GM21528 (cell line): ENCODE results near the gene MUC16.

Source experiments
- ATAC-seq: cut with Tn5 transposase; IDR thresholded peaks from one replicate; pipeline ENCODE4 v1.9.1; 2021; ENCODE audit warnings: mild to moderate bottlenecking, moderate library complexity; ENCODE audit not compliant: unreplicated experiment, low FRiP score

Gene MUC16

GRCh38 chr19:9010693-9011092 is 484 bp upstream of the MUC16 start:
- ATAC-seq, result no peak

GRCh38 chr19:9009431-9009830 is 778 bp downstream of the MUC16 start:
- ATAC-seq, result no peak

GRCh38 chr19:9008667-9009066 is 1.5 kb downstream of the MUC16 start:
- no peak for ATAC-seq

GRCh38 chr19:9000933-9001332 is 9.3 kb downstream of the MUC16 start:
- ATAC-seq, result no peak

DNA sequence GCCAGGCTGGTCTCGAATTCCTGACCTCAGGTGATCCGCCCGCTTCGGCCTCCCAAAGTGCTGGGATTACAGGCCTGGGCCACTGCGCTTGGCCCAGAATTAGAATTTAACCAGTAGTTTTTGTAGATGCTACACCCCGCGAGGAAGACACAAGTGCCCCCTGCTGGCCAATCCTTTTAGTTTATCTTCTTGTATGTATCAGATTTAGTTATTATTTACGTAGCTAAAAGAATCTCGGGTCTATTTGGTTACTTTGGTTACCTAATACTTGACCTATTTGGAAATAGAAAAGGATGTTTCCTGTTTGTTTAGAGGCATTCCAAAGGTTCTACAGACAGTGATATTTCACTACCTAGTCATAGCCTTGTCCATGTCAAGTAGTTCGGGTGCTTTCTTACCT is 22.0 kb downstream of the MUC16 start:
- ATAC-seq, result no peak

GRCh38 chr19:8986296-8986695 is 23.9 kb downstream of the MUC16 start:
- no peak for ATAC-seq

DNA sequence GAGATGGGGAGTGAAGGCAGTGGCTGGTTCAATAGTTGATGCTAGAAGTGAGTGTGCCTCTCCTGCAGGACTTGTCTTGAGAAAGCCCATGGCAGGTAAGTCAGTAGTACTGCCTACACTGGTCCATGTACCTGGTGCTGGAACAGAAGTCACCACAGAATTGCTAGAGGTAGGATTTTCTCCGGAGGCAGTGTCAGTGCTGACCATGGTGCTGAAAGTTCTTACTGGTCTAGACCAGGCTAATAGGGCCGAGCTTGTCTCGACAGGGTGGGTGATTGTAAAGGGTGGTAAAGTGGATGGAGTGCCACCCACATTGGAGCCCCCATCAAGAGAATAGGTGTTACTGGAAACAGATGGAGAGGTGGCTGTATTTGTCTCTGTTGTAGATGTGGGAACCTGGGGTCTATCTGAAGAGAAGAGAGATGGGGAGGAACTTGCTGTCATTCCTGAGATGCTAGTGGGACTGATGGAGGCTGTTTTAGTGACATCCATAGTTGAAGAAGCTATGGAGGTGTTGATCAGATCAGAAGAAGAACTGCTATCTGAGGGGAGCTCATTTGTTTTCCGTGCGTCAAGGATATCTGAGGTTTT is 36.6 kb downstream of the MUC16 start:
- no peak for ATAC-seq

DNA sequence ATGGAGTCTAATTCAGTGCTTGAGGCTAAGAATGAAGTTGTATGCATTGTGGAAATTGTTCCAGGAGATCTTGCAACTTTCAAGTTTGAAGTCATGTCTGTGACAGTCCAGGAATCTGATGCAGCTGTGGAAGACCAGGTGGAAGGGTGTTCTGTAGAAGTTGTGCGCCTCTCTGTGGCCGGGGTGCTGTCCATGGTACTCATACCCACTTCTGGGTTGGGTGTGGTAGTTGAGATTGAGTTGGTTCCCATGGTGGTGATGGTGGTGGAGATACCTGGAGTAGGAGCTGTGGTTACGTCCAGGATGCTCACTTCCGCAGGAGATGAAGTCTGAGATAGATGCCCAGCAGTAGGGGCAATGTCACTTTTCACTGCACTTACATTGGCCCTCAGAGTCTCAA is 44.3 kb downstream of the MUC16 start:
- ATAC-seq, result no peak
